Endothelial cell of umbilical vein (primary cell): ENCODE measurements around the gene TBPL1. TPM values are rescaled to one million over a fixed set of nuclear protein-coding genes. Genes with fewer than 3 reads are reported as not detected.

Experiments
- BruUV-seq: library from RNA; stranded (reverse); fragments of 400-500 nt; replicated peaks from 2 replicates; lab custom pipeline; 2021; lab: Mats Ljungman, UMichigan
- CTCF ChIA-PET: fragments of 300-600, 350-600 bp; sonication (Branson Sonifier 250); formaldehyde crosslinking; loops from one replicate; lab custom pipeline; 2021; ENCODE audit warnings: antibody characterized with exemption, inconsistent platforms; lab: Charles Lee
- POLR2A ChIA-PET: fragments of 300-600, 350-600 bp; sonication (Branson Sonifier 250); formaldehyde crosslinking; loops from one replicate; lab custom pipeline; 2021; ENCODE audit warnings: antibody characterized with exemption, inconsistent platforms; lab: Charles Lee
- DNase-seq: peaks from one replicate; pipeline ENCODE4 v3.0.0-alpha.2; 2011; ENCODE audit warnings: low read depth, low spot score
- FAIRE-seq: peaks from 2 replicates; lab custom pipeline; 2011; peaks lifted over from hg19 to GRCh38; lab: Jason Lieb, UNC
- H2AFZ ChIP-seq: 2 replicates; pipeline ENCODE4 v1.6.0; 2012; ENCODE audit warnings: low read depth, low read length, control low read depth, inconsistent platforms
- H3K27ac ChIP-seq: 2 replicates; pipeline ENCODE4 v1.5.1; 2011; ENCODE audit warnings: low read depth, mild to moderate bottlenecking, control low read depth, low read length, moderate library complexity; ENCODE audit not compliant: insufficient read depth
- H3K27me3 ChIP-seq, 2 experiments: 2 replicates each; pipeline versions ENCODE4 v1.6.0 to v1.6.1; 2011; ENCODE audit warnings: low read length in 2 of 2, mixed read lengths in 1 of 2; ENCODE audit not compliant: control insufficient read depth in 2 of 2, insufficient read depth in 2 of 2
- H3K36me3 ChIP-seq, 2 experiments: 2 replicates in 1 of 2; 3 replicates in 1 of 2; pipeline ENCODE4 v1.5.1; 2011; ENCODE audit warnings: low read length in 2 of 2, mild to moderate bottlenecking in 1 of 2, moderate library complexity in 1 of 2; ENCODE audit not compliant: control insufficient read depth in 2 of 2, insufficient read depth in 2 of 2; ENCODE audit errors: extremely low read depth in 1 of 2
- H3K4me1 ChIP-seq: 3 replicates; pipeline ENCODE4 v1.5.1; 2011; ENCODE audit warnings: mild to moderate bottlenecking, low read length; ENCODE audit not compliant: control insufficient read depth, insufficient read depth; ENCODE audit errors: extremely low read depth
- H3K4me2 ChIP-seq: 2 replicates; pipeline ENCODE4 v1.6.1; 2011; ENCODE audit warnings: low read length, control low read depth, mixed read lengths; ENCODE audit not compliant: insufficient read depth
- H3K4me3 ChIP-seq, 3 experiments: fragments of 200-600 bp in 1 of 3; sonication (generic), shearing (Covaris generic) in 1 of 3; replicated peaks in 1 of 3; 2 replicates each; pipeline ENCODE4 v1.5.1; 2011 to 2016; ENCODE audit warnings: control low read depth in 3 of 3, low read length in 3 of 3, mild to moderate bottlenecking in 2 of 3, inconsistent platforms in 1 of 3, low read depth in 1 of 3, moderate library complexity in 1 of 3; ENCODE audit not compliant: insufficient read depth in 1 of 3
- H3K79me2 ChIP-seq: 2 replicates; pipeline ENCODE4 v1.6.0; 2012; ENCODE audit warnings: low read length, inconsistent platforms; ENCODE audit not compliant: control insufficient read depth, insufficient read depth
- H3K9ac ChIP-seq: replicated peaks from 2 replicates; pipeline ENCODE3; 2011; ENCODE audit warnings: low read length, control low read depth; ENCODE audit not compliant: insufficient read depth; ENCODE audit errors: extremely low read depth
- H3K9me1 ChIP-seq: replicated peaks from 3 replicates; pipeline ENCODE4 v1.6.0; 2011; ENCODE audit warnings: mild to moderate bottlenecking, low read length; ENCODE audit not compliant: control insufficient read depth, insufficient read depth; ENCODE audit errors: extremely low read depth
- H3K9me3 ChIP-seq: replicated peaks from 2 replicates; pipeline ENCODE4 v1.5.1; 2012; ENCODE audit warnings: low read length, inconsistent platforms; ENCODE audit not compliant: control insufficient read depth, insufficient read depth
- H4K20me1 ChIP-seq: replicated peaks from 2 replicates; pipeline ENCODE3; 2011; ENCODE audit warnings: mild to moderate bottlenecking, low read length; ENCODE audit not compliant: control insufficient read depth, insufficient read depth; ENCODE audit errors: extremely low read depth
- CTCF ChIP-seq, 2 donors: IDR thresholded peaks; 1 replicate in 1 of 2; 2 replicates in 1 of 2; pipeline ENCODE4 v1.5.1; 2011; ENCODE audit warnings: low read length in 2 of 2, mild to moderate bottlenecking in 2 of 2, moderate library complexity in 2 of 2, control low read depth in 1 of 2, inconsistent platforms in 1 of 2, low read depth in 1 of 2; ENCODE audit not compliant: insufficient read depth in 1 of 2; ENCODE audit errors: extremely low read depth in 1 of 2
- EZH2 ChIP-seq: IDR thresholded peaks from 2 replicates; pipeline ENCODE4 v1.6.1; 2012; ENCODE audit warnings: borderline replicate concordance, low read depth, mild to moderate bottlenecking, moderate library complexity, low read length, inconsistent platforms; ENCODE audit not compliant: severe bottlenecking
- FOS ChIP-seq: IDR thresholded peaks from 2 replicates; pipeline ENCODE4 v1.6.1; 2011; ENCODE audit warnings: mild to moderate bottlenecking, low read length, moderate library complexity, borderline replicate concordance; ENCODE audit not compliant: insufficient read depth
- GATA2 ChIP-seq: IDR thresholded peaks from 2 replicates; pipeline ENCODE4 v1.7.0; 2011; ENCODE audit warnings: low read depth, mild to moderate bottlenecking, moderate library complexity, mixed read lengths, low read length; ENCODE audit not compliant: insufficient read length, insufficient read depth
- JUN ChIP-seq: IDR thresholded peaks from 2 replicates; pipeline ENCODE4 v1.6.1; 2011; ENCODE audit warnings: borderline replicate concordance, low read depth; ENCODE audit not compliant: insufficient read length, insufficient read depth
- MYC ChIP-seq: IDR thresholded peaks from one replicate; pipeline ENCODE4 v1.6.1; 2011; ENCODE audit warnings: mild to moderate bottlenecking, low read depth, low read length
- POLR2A ChIP-seq: IDR thresholded peaks from 2 replicates; pipeline ENCODE4 v1.6.1; 2012; ENCODE audit warnings: low read depth, mild to moderate bottlenecking, control low read depth, low read length
- POLR2AphosphoS5 ChIP-seq: IDR thresholded peaks from 2 replicates; pipeline ENCODE4 v1.6.1; 2012; ENCODE audit warnings: low read depth, mild to moderate bottlenecking, control low read depth, low read length, moderate library complexity; ENCODE audit not compliant: insufficient read depth
- dilution Hi-C: fragments of 300-500 bp; cut with MboI; formaldehyde crosslinking; loops from one replicate; pipeline ENCODE4 v1.15.0; 2019; ENCODE audit warnings: low sequenced_read_pairs; ENCODE audit not compliant: extremely low pct_ligation_motif_present
- intact Hi-C: fragments of 100-400 bp; cut with micrococcal nuclease; formaldehyde crosslinking; loops from one replicate; pipeline ENCODE4 v1.10.0; 2022
- polyA plus RNA-seq, 4 experiments: library from polyadenylated mRNA; depleted of rRNA in 3 of 4; stranded (reverse) in 3 of 4; unstranded in 1 of 4; fragments of >200 nt; gene quantifications; 2 replicates each; pipeline versions ENCODE4 v1.2.1 to v1.2.3, GENCODE V29; 2011 to 2012; ENCODE audit warnings: missing spikeins in 1 of 4
- total RNA-seq: library from RNA; stranded (reverse); gene quantifications from 2 replicates; pipeline ENCODE4 v1.2.3, GENCODE V29; 2021
- TF ChIP-seq, protein P1 (sequence below): IDR thresholded peaks from 2 replicates; pipeline ENCODE4 v1.6.1; 2011; ENCODE audit not compliant: insufficient read depth, insufficient read length

TBPL1 gene
- total and polyA plus RNA-seq, 2 donors (not counting 3 experiments of a cell fraction or from before 2014, with no cell fraction given), result 19.6 to 31.2 TPM

DNA sequence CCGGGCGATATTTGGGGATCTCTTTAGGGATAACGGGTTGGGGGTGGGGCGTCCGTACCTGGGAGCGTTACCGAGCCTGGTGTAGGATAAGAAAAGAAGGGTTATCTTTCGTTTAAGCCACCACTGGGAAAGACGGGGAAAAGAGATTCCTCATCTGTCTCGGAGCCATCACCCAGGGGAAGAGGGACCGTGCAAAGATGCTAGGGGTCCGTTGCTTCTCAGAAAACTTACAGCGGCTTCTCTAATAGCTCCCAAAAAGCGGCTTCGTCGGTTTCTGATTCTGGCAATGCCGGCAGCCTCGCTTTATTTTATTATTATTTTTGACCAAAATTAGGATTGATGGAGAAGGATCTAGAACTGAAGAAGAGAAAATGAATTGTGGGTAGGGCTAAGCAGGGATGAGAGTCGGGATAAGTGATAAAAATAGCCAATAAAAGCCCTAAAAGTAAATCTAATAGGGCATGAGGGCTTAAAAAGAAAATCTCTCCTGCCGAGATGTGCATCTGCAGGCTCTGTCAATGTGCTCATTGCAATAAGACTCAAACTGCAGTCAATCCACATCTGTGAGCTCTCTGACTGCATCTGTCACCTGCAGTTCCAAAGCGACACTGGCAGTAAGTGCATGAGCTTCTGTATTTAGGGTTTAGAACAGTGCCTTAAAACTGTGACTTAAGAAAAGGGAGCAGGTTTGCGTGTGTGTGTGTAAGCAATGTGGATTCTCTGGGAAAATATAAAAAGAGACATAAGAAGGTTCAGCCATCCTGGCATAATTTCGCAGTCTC, 801 bp downstream of the TBPL1 start:
- H3K79me2 ChIP-seq, result peaks cover 51% of the 10 kb centered on the region

GRCh38 chr6:133954657-133955576, 1.9 kb downstream of the TBPL1 start:
- H3K36me3 ChIP-seq, result no peaks in the 10 kb centered on the region
- H3K27ac ChIP-seq, result no peak overlapping the region
- POLR2A ChIA-PET, result no interaction called here
- CTCF ChIA-PET, result interaction anchor here (1.0 to 3.8 kb wide), 9 partner anchors 8 to 142 kb away, joined by 4 to 26 read pairs (median 5); no protein-coding TSS in a partner anchor
- no peak overlapping the region for H2AFZ ChIP-seq
- peak overlapping the region; percentile 98 for H3K4me2 ChIP-seq
- H3K9ac ChIP-seq, result no peak overlapping the region
- DNase-seq (no peak), FAIRE-seq (no peak)
- intact Hi-C loops (no loop called here), dilution Hi-C loops (no loop called here)
- no peaks in the 10 kb centered on the region for H3K27me3 ChIP-seq
- BruUV-seq, result no TSS peak
- no peaks in the 10 kb centered on the region for H3K9me1 ChIP-seq
- H3K4me1 ChIP-seq, result peaks cover 28% of the 10 kb centered on the region
- H3K9me3 ChIP-seq, result no peaks in the 10 kb centered on the region
- peak overlapping the region in 1 of 3 experiments; percentile 96 for H3K4me3 ChIP-seq
- peaks cover 61% of the 10 kb centered on the region for H3K79me2 ChIP-seq
- TF ChIP-seq POLR2AphosphoS5 (no peak), EZH2 (no peak), JUN (no peak), CTCF (IDR thresholded peaks at IDR 0.05; ENCODE audit: extremely low read depth in 1 of 2, insufficient read depth in 1 of 2, low read depth in 1 of 2, low read length in 2 of 2) (no peak), POLR2A (no peak), MYC (no peak), FOS (no peak), GATA2 (no peak)
- TF ChIP-seq, protein P1, sequence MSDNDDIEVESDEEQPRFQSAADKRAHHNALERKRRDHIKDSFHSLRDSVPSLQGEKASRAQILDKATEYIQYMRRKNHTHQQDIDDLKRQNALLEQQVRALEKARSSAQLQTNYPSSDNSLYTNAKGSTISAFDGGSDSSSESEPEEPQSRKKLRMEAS, result no peak
- H4K20me1 ChIP-seq, result peaks cover 14% of the 10 kb centered on the region

More for the DNA sequence above, 801 bp downstream of the TBPL1 start:
- POLR2A ChIA-PET, result no interaction called here
- dilution Hi-C loops, result no loop called here
- Histone ChIP-seq H3K4me1 (peaks cover 26% of the 10 kb centered on the region), H3K9ac (peak overlapping the region; percentile 89), H3K9me3 (no peaks in the 10 kb centered on the region), H3K4me3 (peak overlapping the region; percentile 79 to 96 (median 86)), H3K27ac (peak overlapping the region; percentile 88), H2AFZ (peak overlapping the region; percentile 93), H3K4me2 (peak overlapping the region; percentile 98), H3K27me3 (peaks cover 0 to 2% of the 10 kb centered on the region in 2 experiments), H3K36me3 (no peaks in the 10 kb centered on the region), H3K9me1 (no peaks in the 10 kb centered on the region), H4K20me1 (peaks cover 14% of the 10 kb centered on the region)
- intact Hi-C loops, result loop anchor here (1.0 to 2.0 kb wide), 4 partner anchors 15 to 221 kb away; partner anchors contain the start of gene SLC2A12
- CTCF ChIA-PET, result interaction anchor here (0.6 to 3.8 kb wide), 12 partner anchors 9 to 987 kb away, joined by 3 to 26 read pairs (median 5); no protein-coding TSS in a partner anchor
- no peak for DNase-seq
- TF ChIP-seq JUN, result no peak
- TF ChIP-seq EZH2, result peak; percentile 29
- FAIRE-seq, result no peak
- TSS peak; percentile 18 for BruUV-seq
